ENCODE data around the gene MCM5.
"Not testable (repeated sequence)": the region's sequence is repeated elsewhere in the genome, so short reads cannot be mapped to it uniquely, and the experiment has no call there.

Gene MCM5

DNA sequence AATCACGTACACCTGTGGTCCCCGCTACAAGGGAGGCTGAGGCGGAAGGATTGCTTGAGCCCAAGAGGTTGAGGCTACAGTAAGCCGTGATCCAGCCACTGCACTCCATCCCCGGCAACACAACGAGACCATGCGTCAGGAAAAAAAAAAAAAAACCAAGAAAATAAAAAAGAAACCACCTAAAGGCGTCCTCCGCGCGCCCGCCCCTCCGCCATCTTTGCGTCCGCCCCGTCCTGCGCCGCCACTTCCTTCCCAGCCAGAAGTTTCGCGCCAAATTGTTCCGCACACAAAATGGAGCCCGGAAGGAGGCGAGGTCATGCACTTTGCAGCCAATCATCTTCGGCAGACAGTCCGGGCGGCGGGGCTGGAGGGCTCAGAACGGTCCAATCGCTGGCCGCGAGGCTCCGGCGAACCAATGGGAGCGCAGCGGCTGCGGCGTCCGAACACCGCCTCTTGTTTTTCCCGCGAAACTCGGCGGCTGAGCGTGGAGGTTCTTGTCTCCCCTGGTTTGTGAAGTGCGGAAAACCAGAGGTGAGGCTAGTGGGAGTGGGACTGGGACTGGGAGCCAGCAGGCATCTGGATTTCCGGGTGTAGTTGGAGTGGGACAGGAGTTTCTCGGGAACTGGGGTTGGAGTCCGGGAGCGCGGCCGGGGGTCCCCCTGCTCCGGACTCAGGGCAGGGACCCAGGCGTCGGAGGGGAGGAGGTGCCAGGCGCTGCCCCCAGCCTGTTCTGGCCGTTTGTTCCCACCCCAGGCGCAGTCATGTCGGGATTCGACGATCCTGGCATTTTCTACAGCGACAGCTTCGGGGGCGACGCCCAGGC, at the start of gene MCM5:
Gene MCM5 (plus strand): TSS at position 463 of the 823 bp plus-strand sequence. CDS start 299 bp downstream, at position 762.
- peak; percentile 99 for DNase-seq

GRCh38 chr22:35350539-35351503, 49.1 kb upstream of the MCM5 start:
- DNase-seq, result peak; percentile 93

DNA sequence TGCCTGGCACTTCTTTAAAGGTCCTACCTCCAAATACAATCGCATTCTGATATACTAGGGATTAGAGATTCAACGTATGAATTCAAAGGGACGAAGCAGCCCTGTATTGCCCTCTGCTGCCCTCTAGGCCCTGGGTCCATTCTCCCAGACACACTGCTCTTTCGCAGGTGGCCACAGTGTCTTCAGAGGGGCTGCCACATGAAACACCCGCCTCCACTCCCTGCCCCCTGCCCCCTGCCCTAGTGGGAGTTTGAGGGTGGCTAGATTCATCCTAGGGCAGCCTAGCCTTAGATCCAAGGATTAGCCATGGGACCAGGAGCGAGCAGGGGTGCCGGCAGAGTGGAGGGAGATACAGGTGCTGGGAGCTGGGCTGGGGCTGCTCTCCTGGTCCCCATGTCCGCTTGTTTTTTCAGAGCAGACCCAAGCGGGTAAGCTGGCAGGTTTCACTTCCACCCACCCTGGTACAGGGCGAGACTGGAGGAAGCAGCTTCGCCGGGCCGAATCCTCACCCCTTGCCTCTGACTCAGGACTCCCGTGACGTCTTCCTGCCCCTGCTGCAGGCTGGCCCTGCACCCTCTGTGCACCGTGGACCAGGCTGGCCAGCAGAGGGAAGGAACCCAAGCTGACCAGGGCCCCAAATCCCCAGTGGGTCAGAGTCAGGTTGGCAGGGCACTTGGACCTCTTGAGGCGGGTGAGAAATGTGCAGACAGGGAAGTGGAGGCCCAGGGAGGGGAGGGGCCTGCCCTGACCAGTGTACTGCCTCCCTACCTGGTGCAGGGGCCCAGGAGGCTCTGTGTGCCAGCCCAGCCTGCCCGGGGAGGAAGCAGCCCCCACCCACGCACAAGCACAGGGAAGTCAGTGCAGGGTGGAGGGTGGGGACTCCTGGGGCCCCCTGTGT, 47.5 kb upstream of the MCM5 start:
- no peak for DNase-seq

- DNase-seq, result no peak
Measured at GRCh38 chr22:35353318-35353717, 46.6 kb upstream of the MCM5 start.

- DNase-seq, result no peak
Measured at GRCh38 chr22:35354068-35354467, 45.9 kb upstream of the MCM5 start.

DNA sequence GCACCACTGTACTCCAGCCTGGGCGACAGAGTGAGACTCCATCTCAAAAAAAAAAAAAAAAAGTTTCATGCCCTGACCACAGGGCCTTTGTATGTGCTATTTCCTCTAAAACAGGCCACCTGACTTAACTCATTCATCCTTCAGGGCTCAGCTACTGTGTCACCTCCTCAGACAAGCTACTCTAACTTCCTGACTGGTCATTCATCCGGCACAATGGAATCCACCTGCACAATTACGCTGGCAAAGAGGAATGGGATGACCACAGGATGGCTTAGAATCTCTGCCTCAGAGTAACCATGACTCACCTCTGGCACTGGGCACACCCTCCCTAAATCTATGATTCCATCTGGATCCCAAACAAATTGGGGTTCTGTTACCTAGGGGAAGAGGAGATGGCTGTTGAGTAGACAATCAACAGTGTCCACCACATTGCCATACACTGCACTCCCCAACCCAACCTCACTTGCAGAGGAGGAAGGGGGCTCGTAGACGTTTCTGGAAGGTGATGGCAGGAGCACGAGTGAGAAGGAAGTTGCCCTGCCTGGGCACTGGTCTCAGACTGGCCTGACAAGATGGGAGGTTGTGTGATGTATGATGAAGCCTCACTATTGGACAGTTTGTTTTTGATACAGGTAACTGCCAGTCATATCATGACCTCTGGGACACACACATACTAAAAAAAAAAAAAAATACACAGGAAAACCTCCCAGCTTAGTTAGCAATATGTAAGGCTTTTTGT, 41.9 kb upstream of the MCM5 start:
- no peak for DNase-seq

GRCh38 chr22:35359380-35360065, 40.4 kb upstream of the MCM5 start:
- DNase-seq, result no peak

DNA sequence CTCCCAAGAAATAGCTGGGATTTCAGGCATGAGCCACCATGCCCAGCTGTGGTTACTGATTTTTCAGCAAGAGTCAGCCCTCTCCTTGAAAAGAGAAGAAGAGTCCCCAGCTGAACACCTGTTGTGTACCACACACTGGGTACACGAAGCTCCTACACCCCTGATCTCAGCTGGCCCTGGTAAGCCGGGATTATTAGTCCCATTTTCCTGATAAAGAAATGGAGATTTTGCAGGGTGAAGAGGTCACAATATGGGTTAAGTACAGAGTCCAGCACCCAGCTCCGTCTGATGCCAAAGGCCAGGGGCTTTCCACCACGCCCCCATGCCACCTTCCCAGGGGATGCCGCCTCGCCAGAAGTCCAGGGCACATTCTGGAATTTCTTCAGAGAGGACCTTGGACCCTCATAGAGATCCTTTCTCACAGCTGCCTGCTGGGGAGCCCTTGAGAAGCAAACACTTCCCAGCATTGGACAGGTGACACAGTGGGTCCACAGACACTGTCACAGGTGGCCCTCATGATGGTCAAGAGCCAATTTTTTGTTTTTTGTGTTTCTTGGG, 38.9 kb upstream of the MCM5 start:
- no peak for DNase-seq

GRCh38 chr22:35363566-35364086, 36.3 kb upstream of the MCM5 start:
- DNase-seq, result no peak

- not testable (repeated sequence) for DNase-seq
Measured at GRCh38 chr22:35364230-35364629, 35.7 kb upstream of the MCM5 start.

GRCh38 chr22:35367331-35367886, 32.5 kb upstream of the MCM5 start:
- no peak for DNase-seq

GRCh38 chr22:35368386-35368785, 31.6 kb upstream of the MCM5 start:
- DNase-seq, result no peak

GRCh38 chr22:35369996-35370395, 29.9 kb upstream of the MCM5 start:
- DNase-seq, result no peak

DNA sequence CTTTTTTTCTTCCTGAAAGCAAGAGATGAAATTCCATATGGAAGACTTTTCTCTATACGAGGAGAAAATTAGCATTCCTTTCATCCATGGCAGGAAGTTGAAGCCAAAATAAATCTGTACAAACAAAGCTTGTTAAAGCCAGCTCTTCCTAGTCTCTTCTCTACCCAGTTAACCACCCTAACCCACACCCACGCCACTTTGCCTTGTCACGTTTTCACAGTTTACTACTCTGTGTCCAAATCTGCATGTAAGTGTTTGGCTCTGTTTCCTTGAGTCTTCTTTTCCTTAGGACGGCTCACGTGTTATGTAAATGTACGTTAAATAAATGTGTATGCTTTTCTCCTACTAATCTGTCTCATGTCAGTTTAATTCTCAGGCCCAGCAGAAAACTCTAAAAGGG, 26.2 kb upstream of the MCM5 start:
- DNase-seq, result no peak

DNA sequence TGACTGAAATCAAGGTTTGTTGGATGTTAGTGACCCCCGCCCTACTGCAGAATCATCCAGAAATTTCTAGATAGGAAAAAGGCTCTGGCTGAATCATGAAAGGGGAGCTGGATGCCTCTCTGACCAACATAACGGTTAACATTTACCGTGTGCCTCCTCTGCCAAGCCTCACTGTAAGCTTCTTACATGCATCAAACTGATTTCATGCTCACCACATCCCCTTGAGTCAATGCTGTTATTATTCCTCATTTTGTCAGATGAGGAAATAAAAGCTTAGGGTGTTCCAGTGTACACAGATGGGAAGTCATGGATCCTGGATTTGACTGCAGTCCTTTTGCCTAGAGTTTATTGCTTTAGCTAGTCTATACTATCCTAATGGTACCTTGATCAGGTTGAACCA, 24.9 kb upstream of the MCM5 start:
- no peak for DNase-seq

GRCh38 chr22:35375526-35375925, 24.4 kb upstream of the MCM5 start:
- no peak for DNase-seq

DNA sequence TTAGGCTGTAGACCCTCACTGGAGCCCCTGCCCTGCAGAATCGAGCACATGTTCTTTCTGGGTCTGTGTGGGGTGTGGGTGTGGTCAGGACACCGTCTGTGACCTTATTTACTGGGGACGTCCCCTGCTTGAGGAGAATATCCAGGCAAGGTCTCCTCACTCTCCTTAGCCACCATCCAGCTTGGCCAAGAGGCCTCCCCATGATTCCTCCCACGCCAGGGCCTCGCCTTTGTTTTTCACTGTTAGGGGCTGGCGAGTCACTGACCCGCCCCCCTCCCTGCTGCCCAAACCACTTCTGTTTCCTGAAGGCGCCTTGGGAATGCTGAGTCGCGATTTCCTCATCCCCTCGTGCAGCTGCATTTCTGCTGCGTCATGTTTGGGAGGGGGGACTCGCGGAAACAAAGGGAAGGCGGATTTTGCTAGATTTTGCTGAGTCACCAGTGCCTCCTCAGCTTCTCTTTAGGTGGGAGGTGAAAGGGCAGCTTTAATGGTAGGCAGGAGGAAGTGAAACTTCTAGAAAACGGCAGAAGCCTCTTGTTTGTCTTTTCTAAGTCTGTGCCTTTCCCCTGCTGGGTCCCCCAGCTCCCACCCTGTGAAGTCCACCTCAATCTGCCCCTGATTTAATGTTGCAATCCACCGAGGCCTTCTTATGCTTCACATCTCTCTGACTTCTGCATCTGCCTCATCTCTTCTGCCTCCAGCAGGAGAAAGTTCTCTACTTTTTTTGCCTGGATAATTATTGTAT, 23.0 kb upstream of the MCM5 start:
- peak; percentile 70 for DNase-seq

- no peak for DNase-seq
Measured at GRCh38 chr22:35377735-35378134, 22.2 kb upstream of the MCM5 start.

GRCh38 chr22:35378621-35379020, 21.3 kb upstream of the MCM5 start:
- DNase-seq, result no peak
